GM12878 (cell line): ENCODE results near the gene UFM1. TPM values are rescaled to one million over a fixed set of nuclear protein-coding genes. Genes with fewer than 3 reads are reported as not detected.
A peak's percentile ranks its signal among the peaks of the same experiment; 100 is the strongest.

ENCODE experiments used
- ATAC-seq: fragments of 200-7000 bp; cut with Tn5 transposase; 3 replicates; pipeline ENCODE4 v1.9.1; 2020; ENCODE audit warnings: mild to moderate bottlenecking, moderate library complexity
- BruUV-seq: library from RNA; stranded (reverse); fragments of 400-500 nt; replicated peaks from 2 replicates; lab custom pipeline; 2021; lab: Mats Ljungman, UMichigan
- CTCF ChIA-PET: fragments of 300-600 bp; sonication (Branson Sonifier 250); formaldehyde crosslinking; extraction: SDS; loops from one replicate; lab custom pipeline; 2021; ENCODE audit warnings: inconsistent platforms; lab: Yijun Ruan, JAX
- POLR2A ChIA-PET: fragments of 350-600 bp; formaldehyde crosslinking; extraction: SDS; loops from one replicate; lab custom pipeline; 2021; ENCODE audit warnings: inconsistent platforms; lab: Charles Lee
- RAD21 ChIA-PET: fragments of 300-600 bp; sonication (Branson Sonifier 250); formaldehyde crosslinking; loops from one replicate; lab custom pipeline; 2023; ENCODE audit warnings: antibody characterized with exemption; ENCODE audit not compliant: unreplicated experiment; lab: Charles Lee
- SMC1A ChIA-PET: fragments of 300-600 bp; sonication (Branson Sonifier 250); formaldehyde crosslinking; loops from one replicate; lab custom pipeline; 2023; ENCODE audit not compliant: unreplicated experiment, uncharacterized antibody; lab: Charles Lee
- DNase-seq: peaks from one replicate; pipeline ENCODE4 v3.0.0-alpha.2; 2011; ENCODE audit warnings: low read depth, low spot score
- FAIRE-seq: peaks from 3 replicates; lab custom pipeline; 2011; peaks lifted over from hg19 to GRCh38; lab: Jason Lieb, UNC
- H2AFZ ChIP-seq: 2 replicates; pipeline ENCODE4 v1.6.0; 2011; ENCODE audit warnings: low read depth, low read length, control low read depth; ENCODE audit not compliant: control insufficient read depth
- H3K27ac ChIP-seq: 2 replicates; pipeline ENCODE4 v1.5.1; 2011; ENCODE audit warnings: control low read depth; ENCODE audit not compliant: control insufficient read depth, insufficient read depth
- H3K27me3 ChIP-seq, 2 experiments: replicated peaks in 1 of 2; 2 replicates each; pipeline versions ENCODE4 v1.6.0 to v1.6.1; 2011; ENCODE audit warnings: low read length in 1 of 2; ENCODE audit not compliant: control insufficient read depth in 2 of 2, insufficient read depth in 2 of 2
- H3K36me3 ChIP-seq, 2 experiments: 2 replicates each; pipeline ENCODE4 v1.5.1; 2011; ENCODE audit warnings: low read length in 1 of 2; ENCODE audit not compliant: control insufficient read depth in 2 of 2, insufficient read depth in 2 of 2
- H3K4me1 ChIP-seq: 2 replicates; pipeline ENCODE4 v1.6.1; 2011; ENCODE audit warnings: mild to moderate bottlenecking, low read length, moderate library complexity, mixed read lengths; ENCODE audit not compliant: control insufficient read depth, insufficient read depth
- H3K4me2 ChIP-seq: 2 replicates; pipeline ENCODE4 v1.6.0; 2011; ENCODE audit warnings: control low read depth; ENCODE audit not compliant: control insufficient read depth, insufficient read depth
- H3K4me3 ChIP-seq: fragments of 200-600 bp; sonication (generic); 2 replicates; pipeline ENCODE4 v1.5.1; 2016
- H3K79me2 ChIP-seq: 2 replicates; pipeline ENCODE4 v1.6.0; 2011; ENCODE audit warnings: low read length; ENCODE audit not compliant: control insufficient read depth, insufficient read depth
- H3K9ac ChIP-seq: 2 replicates; pipeline ENCODE4 v1.8.0; 2011; ENCODE audit warnings: low read length, control low read depth, mixed read lengths; ENCODE audit not compliant: control insufficient read depth, insufficient read depth
- H3K9me3 ChIP-seq: replicated peaks from 3 replicates; pipeline ENCODE4 v1.5.1; 2011; ENCODE audit warnings: mild to moderate bottlenecking, low read length; ENCODE audit not compliant: control insufficient read depth, insufficient read depth
- H4K20me1 ChIP-seq: 2 replicates; pipeline ENCODE4 v1.6.0; 2011; ENCODE audit not compliant: control insufficient read depth, insufficient read depth
- JUNB ChIP-seq: IDR thresholded peaks from 2 replicates; pipeline ENCODE4 v1.6.1; 2016; ENCODE audit warnings: antibody characterized with exemption, mild to moderate bottlenecking
- MTA3 ChIP-seq: IDR thresholded peaks from 2 replicates; pipeline ENCODE4 v1.6.1; 2012; ENCODE audit warnings: low read length, inconsistent platforms, borderline replicate concordance
- NFXL1 ChIP-seq: fragments of 450-650 bp; IDR thresholded peaks from 2 replicates; pipeline ENCODE4 v1.6.1; 2017; ENCODE audit warnings: antibody characterized with exemption, mild to moderate bottlenecking, borderline replicate concordance
- NRF1 ChIP-seq: conservative IDR thresholded peaks from 2 replicates; pipeline ENCODE4 v1.6.1; 2011; ENCODE audit warnings: mild to moderate bottlenecking, low read depth, low read length, improper control_type of control experiment
- SMAD1 ChIP-seq: fragments of 450-650 bp; IDR thresholded peaks from 2 replicates; pipeline ENCODE4 v1.6.1; 2018; ENCODE audit warnings: mild to moderate bottlenecking, low read depth; ENCODE audit not compliant: partially characterized antibody
- WGBS: methylation state at CpG from one replicate; pipeline ENCODE4 v1.1.6; 2016; ENCODE audit warnings: low lambda C conversion rate; ENCODE audit not compliant: insufficient replicate concordance, insufficient coverage; ENCODE audit errors: missing lambda C conversion rate; 5-methylcytosine and 5-hydroxymethylcytosine counted together
- in situ Hi-C: fragments of 300-500 bp; cut with MboI; formaldehyde crosslinking; loops from 9 replicates; pipeline ENCODE4 v1.14.3; 2018; ENCODE audit warnings: mixed read lengths
- intact Hi-C: fragments of 100-400 bp; cut with micrococcal nuclease; formaldehyde crosslinking; loops from one replicate; pipeline ENCODE4 v1.14.2; 2022; ENCODE audit not compliant: unreplicated experiment
- polyA plus RNA-seq, 11 experiments: library from polyadenylated mRNA; depleted of rRNA in 4 of 11; unstranded in 6 of 11; stranded (reverse) in 5 of 11; fragments of >200 nt; fragmentation: Nextera tagmentation in 4 of 11; fragmentation: Illumina TruSeq in 1 of 11; extraction: Ambion mirVana in 4 of 11; extraction: Trizol in 1 of 11; gene quantifications; 1 replicate in 1 of 11; 2 replicates in 10 of 11; pipeline versions ENCODE4 v1.2.1 to v1.2.3, GENCODE V29; 2011 to 2016; ENCODE audit warnings: inconsistent platforms in 2 of 11, missing spikeins in 2 of 11, low read depth in 1 of 11
- total RNA-seq, 4 experiments: library from RNA; depleted of rRNA in 3 of 4; stranded (reverse); fragments of >200 nt in 3 of 4; fragmentation: Illumina TruSeq in 1 of 4; extraction: Trizol in 1 of 4; gene quantifications; 2 replicates each; pipeline versions ENCODE4 v1.2.1 to v1.2.3, GENCODE V29; 2013 to 2021

Gene UFM1
- total and polyA plus RNA-seq, 10 of the 15 experiments (the other 5 are each of a cell fraction or from before 2014, with no cell fraction given), result 40.8 to 96.5 (median 73.8) TPM

GRCh38 chr13:38365661-38366060 lies 16.0 kb downstream of the UFM1 start (continued):
- TF ChIP-seq NFXL1 (no peak), SMAD1 (no peak), NRF1 (no peak)

- DNase-seq (no peak), FAIRE-seq (no peak), ATAC-seq (peak; percentile 66)
- in situ Hi-C loops, result loop anchor here (25.0 kb wide), 1 partner anchor 1305 kb away; the partner anchor contains the start of gene SUPT20H
- WGBS, result 36% methylated on average over 3 of the region's 3 CpGs
- BruUV-seq, result no TSS peak
- TF ChIP-seq JUNB (peak; percentile 36; the same call in 1 of the 2 replicates), MTA3 (no peak)
- TF ChIP-seq, all 136 proteins: peak for 1
- Histone ChIP-seq H3K4me3 (no peak overlapping the region), H3K27me3 (no peaks in the 10 kb centered on the region), H3K4me2 (no peak overlapping the region), H3K9ac (no peak overlapping the region), H3K36me3 (0 out of 4 replicates have a peak, but pooled peaks cover 0 to 3% of the 10 kb centered on the region in 2 experiments), H3K27ac (no peak overlapping the region), H3K79me2 (no peaks in the 10 kb centered on the region), H2AFZ (no peak overlapping the region), H4K20me1 (no peaks in the 10 kb centered on the region), H3K9me3 (no peaks in the 10 kb centered on the region), H3K4me1 (no peaks in the 10 kb centered on the region)
- RAD21 ChIA-PET, result no interaction called here
- intact Hi-C loops, result no loop called here
- POLR2A ChIA-PET, result no interaction called here
- CTCF ChIA-PET, result no interaction called here
- SMC1A ChIA-PET, result interaction anchor here (0.6 to 0.9 kb wide), 3 partner anchors 16 to 1048 kb away, joined by 4 read pairs; partner anchors contain the start of gene UFM1
These were observed 17.4 kb downstream of the UFM1 start for GRCh38 chr13:38366954-38367645.
